ENCODE measurements around the gene SLC7A14. TPM values are rescaled to one million over a fixed set of nuclear protein-coding genes. Genes with fewer than 3 reads are reported as not detected.

Gene SLC7A14
- total and polyA plus RNA-seq, 9 donors, result under 0.01 to 0.62 (median 0.20) TPM; not detected in 2

GRCh38 chr3:170477395-170477794, 108.5 kb downstream of the SLC7A14 start:
- no peak overlapping the region for H3K4me3 ChIP-seq (ENCODE audit: low read length)
- no peaks in the 10 kb centered on the region for H3K4me1 ChIP-seq (ENCODE audit: control insufficient read depth, insufficient read depth, low read length)
- peaks cover 2% of the 10 kb centered on the region for H3K27me3 ChIP-seq (ENCODE audit: control insufficient read depth, insufficient read depth, low read length)
- DNase-seq, result no peak
- WGBS (ENCODE audit: insufficient coverage), result no CpG with 5 or more reads among the region's 2 CpGs
- H3K36me3 ChIP-seq (ENCODE audit: control insufficient read depth, insufficient read depth, low read length), result no peaks in the 10 kb centered on the region
- H3K9me3 ChIP-seq (replicated peaks; ENCODE audit: control insufficient read depth, low read depth, low read length), result no peaks in the 10 kb centered on the region
- no peak overlapping the region for H3K27ac ChIP-seq (ENCODE audit: low read length)

GRCh38 chr3:170476291-170476690, 109.6 kb downstream of the SLC7A14 start:
- Histone ChIP-seq H3K9me3 (replicated peaks; ENCODE audit: control insufficient read depth, low read depth, low read length) (no peaks in the 10 kb centered on the region), H3K4me1 (ENCODE audit: control insufficient read depth, insufficient read depth, low read length) (no peaks in the 10 kb centered on the region), H3K27ac (ENCODE audit: low read length) (no peak overlapping the region), H3K4me3 (ENCODE audit: low read length) (no peak overlapping the region), H3K36me3 (ENCODE audit: control insufficient read depth, insufficient read depth, low read length) (no peaks in the 10 kb centered on the region), H3K27me3 (ENCODE audit: control insufficient read depth, insufficient read depth, low read length) (peaks cover 2% of the 10 kb centered on the region)
- 61% methylated on average over 3 of the region's 6 CpGs for WGBS (ENCODE audit: insufficient coverage)
- DNase-seq, result no peak

GRCh38 chr3:170475092-170475685, 110.7 kb downstream of the SLC7A14 start:
- H3K4me3 ChIP-seq (ENCODE audit: low read length), result no peak overlapping the region
- peaks cover 3% of the 10 kb centered on the region for H3K4me1 ChIP-seq (ENCODE audit: control insufficient read depth, insufficient read depth, low read length)
- no peak for DNase-seq
- no peaks in the 10 kb centered on the region for H3K9me3 ChIP-seq (replicated peaks; ENCODE audit: control insufficient read depth, low read depth, low read length)
- no peaks in the 10 kb centered on the region for H3K36me3 ChIP-seq (ENCODE audit: control insufficient read depth, insufficient read depth, low read length)
- H3K27me3 ChIP-seq (ENCODE audit: control insufficient read depth, insufficient read depth, low read length), result peaks cover 2% of the 10 kb centered on the region
- 48% methylated on average over 2 of the region's 3 CpGs for WGBS (ENCODE audit: insufficient coverage)
- no peak overlapping the region for H3K27ac ChIP-seq (ENCODE audit: low read length)

GRCh38 chr3:170473358-170473757, 112.5 kb downstream of the SLC7A14 start:
- DNase-seq, result no peak
- no peak overlapping the region for H3K27ac ChIP-seq (ENCODE audit: low read length)
- peaks cover 2% of the 10 kb centered on the region for H3K27me3 ChIP-seq (ENCODE audit: control insufficient read depth, insufficient read depth, low read length)
- no peak overlapping the region for H3K4me3 ChIP-seq (ENCODE audit: low read length)
- no CpG with 5 or more reads among the region's 3 CpGs for WGBS (ENCODE audit: insufficient coverage)
- no peaks in the 10 kb centered on the region for H3K36me3 ChIP-seq (ENCODE audit: control insufficient read depth, insufficient read depth, low read length)
- peaks cover 3% of the 10 kb centered on the region for H3K4me1 ChIP-seq (ENCODE audit: control insufficient read depth, insufficient read depth, low read length)
- no peaks in the 10 kb centered on the region for H3K9me3 ChIP-seq (replicated peaks; ENCODE audit: control insufficient read depth, low read depth, low read length)

GRCh38 chr3:170471149-170471548, 114.7 kb downstream of the SLC7A14 start:
- H3K4me3 ChIP-seq (ENCODE audit: low read length), result no peak overlapping the region
- H3K4me1 ChIP-seq (ENCODE audit: control insufficient read depth, insufficient read depth, low read length), result peaks cover 3% of the 10 kb centered on the region
- no peak for DNase-seq
- no CpG with 5 or more reads among the region's 3 CpGs for WGBS (ENCODE audit: insufficient coverage)
- H3K27me3 ChIP-seq (ENCODE audit: control insufficient read depth, insufficient read depth, low read length), result no peaks in the 10 kb centered on the region
- H3K9me3 ChIP-seq (replicated peaks; ENCODE audit: control insufficient read depth, low read depth, low read length), result no peaks in the 10 kb centered on the region
- H3K27ac ChIP-seq (ENCODE audit: low read length), result no peak overlapping the region
- H3K36me3 ChIP-seq (ENCODE audit: control insufficient read depth, insufficient read depth, low read length), result no peaks in the 10 kb centered on the region

- whole genome bisulfite sequencing (ENCODE audit: insufficient coverage), result 10% methylated on average over 3 of the region's 9 CpGs
- H3K27me3 ChIP-seq (ENCODE audit: control insufficient read depth, insufficient read depth, low read length), result no peaks in the 10 kb centered on the region
- H3K27ac ChIP-seq (ENCODE audit: low read length), result no peak overlapping the region
- H3K4me1 ChIP-seq (ENCODE audit: control insufficient read depth, insufficient read depth, low read length), result peaks cover 3% of the 10 kb centered on the region
- peak; percentile 59 for DNase-seq
- no peaks in the 10 kb centered on the region for H3K36me3 ChIP-seq (ENCODE audit: control insufficient read depth, insufficient read depth, low read length)
- H3K4me3 ChIP-seq (ENCODE audit: low read length), result no peak overlapping the region
- no peaks in the 10 kb centered on the region for H3K9me3 ChIP-seq (replicated peaks; ENCODE audit: control insufficient read depth, low read depth, low read length)
Observed at GRCh38 chr3:170470063-170471016, 115.5 kb downstream of the SLC7A14 start.

GRCh38 chr3:170469151-170470062, 116.5 kb downstream of the SLC7A14 start:
- no peak for DNase-seq
- WGBS (ENCODE audit: insufficient coverage), result 46% methylated on average over 3 of the region's 5 CpGs

GRCh38 chr3:170467571-170468147, 118.2 kb downstream of the SLC7A14 start:
- Histone ChIP-seq H3K9me3 (replicated peaks; ENCODE audit: control insufficient read depth, low read depth, low read length) (no peaks in the 10 kb centered on the region), H3K27ac (ENCODE audit: low read length) (no peak overlapping the region), H3K4me1 (ENCODE audit: control insufficient read depth, insufficient read depth, low read length) (peaks cover 3% of the 10 kb centered on the region), H3K27me3 (ENCODE audit: control insufficient read depth, insufficient read depth, low read length) (no peaks in the 10 kb centered on the region), H3K4me3 (ENCODE audit: low read length) (no peak overlapping the region), H3K36me3 (ENCODE audit: control insufficient read depth, insufficient read depth, low read length) (no peaks in the 10 kb centered on the region)
- 38% methylated on average over 2 of the region's 7 CpGs for WGBS (ENCODE audit: insufficient coverage)
- DNase-seq, result no peak

More at GRCh38 chr3:170469151-170470062, 116.5 kb downstream of the SLC7A14 start:
- Histone ChIP-seq H3K36me3 (ENCODE audit: control insufficient read depth, insufficient read depth, low read length) (no peaks in the 10 kb centered on the region), H3K27me3 (ENCODE audit: control insufficient read depth, insufficient read depth, low read length) (no peaks in the 10 kb centered on the region), H3K4me1 (ENCODE audit: control insufficient read depth, insufficient read depth, low read length) (peaks cover 3% of the 10 kb centered on the region), H3K27ac (ENCODE audit: low read length) (no peak overlapping the region), H3K4me3 (ENCODE audit: low read length) (no peak overlapping the region), H3K9me3 (replicated peaks; ENCODE audit: control insufficient read depth, low read depth, low read length) (no peaks in the 10 kb centered on the region)

GRCh38 chr3:170467007-170467406, 118.9 kb downstream of the SLC7A14 start:
- H3K27ac ChIP-seq (ENCODE audit: low read length), result no peak overlapping the region
- H3K4me3 ChIP-seq (ENCODE audit: low read length), result no peak overlapping the region
- no peaks in the 10 kb centered on the region for H3K27me3 ChIP-seq (ENCODE audit: control insufficient read depth, insufficient read depth, low read length)
- H3K9me3 ChIP-seq (replicated peaks; ENCODE audit: control insufficient read depth, low read depth, low read length), result no peaks in the 10 kb centered on the region
- peaks cover 3% of the 10 kb centered on the region for H3K4me1 ChIP-seq (ENCODE audit: control insufficient read depth, insufficient read depth, low read length)
- DNase-seq, result peak; percentile 26
- WGBS (ENCODE audit: insufficient coverage), result 22% methylated on average over 7 of the region's 14 CpGs
- H3K36me3 ChIP-seq (ENCODE audit: control insufficient read depth, insufficient read depth, low read length), result no peaks in the 10 kb centered on the region
